A549 treated with Mapracorat at 1 μM for 4 hours (cell line): ENCODE data around the gene ZNF223. TPM values are rescaled to one million over a fixed set of nuclear protein-coding genes. Genes with fewer than 3 reads are reported as not detected.

ENCODE experiments used
- total RNA-seq: library from RNA; stranded (reverse); fragments of 200-300 nt; extraction: Qiagen RNA extraction; gene quantifications from 5 replicates; pipeline ENCODE4 v1.2.3, GENCODE V29; 2022

Gene ZNF223
- total RNA-seq, result 1.6 to 4.0 TPM (median 3.2 TPM) in 5 replicates

DNA sequence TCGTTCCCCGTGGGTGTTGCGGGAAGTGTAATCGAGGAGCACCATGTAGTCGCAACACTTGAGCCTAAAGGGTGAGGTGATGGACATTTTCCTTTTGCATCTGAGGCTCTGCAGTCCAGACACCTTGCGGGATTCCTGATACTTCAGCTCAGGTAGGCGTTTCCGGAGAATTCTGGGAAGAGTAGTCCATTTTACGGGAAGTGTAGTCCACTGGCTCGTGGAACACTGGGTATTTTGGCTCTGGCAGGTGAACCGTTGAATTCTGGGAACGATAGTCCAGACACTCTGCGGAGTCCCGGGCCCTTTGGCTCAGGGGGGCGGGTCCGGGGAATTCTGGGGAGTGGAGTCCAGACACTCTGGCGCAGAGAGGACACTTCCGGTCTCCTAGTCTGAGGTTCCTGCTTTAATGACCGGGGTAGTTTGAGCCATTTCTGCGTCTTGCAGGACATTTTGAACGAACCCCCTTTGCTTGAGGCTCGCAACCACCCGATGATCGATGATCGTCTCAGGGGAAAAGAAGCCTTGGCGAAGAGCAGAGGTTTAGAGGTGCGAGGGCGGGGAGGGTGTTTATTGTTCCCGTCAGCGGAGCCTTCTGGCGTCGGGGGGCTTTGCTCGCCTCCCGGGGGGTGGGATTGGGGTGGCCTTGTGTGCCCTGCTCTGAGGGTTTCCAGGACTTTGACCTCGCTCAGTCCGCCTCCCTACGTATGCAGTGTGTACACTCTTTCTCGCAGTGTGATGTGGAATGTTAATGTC lies at the start of gene ZNF223:
TSS of gene ZNF223 (plus strand) at position 387 of the 753 bp plus-strand sequence. CDS start 3,141 bp downstream, outside the sequence.

DNA sequence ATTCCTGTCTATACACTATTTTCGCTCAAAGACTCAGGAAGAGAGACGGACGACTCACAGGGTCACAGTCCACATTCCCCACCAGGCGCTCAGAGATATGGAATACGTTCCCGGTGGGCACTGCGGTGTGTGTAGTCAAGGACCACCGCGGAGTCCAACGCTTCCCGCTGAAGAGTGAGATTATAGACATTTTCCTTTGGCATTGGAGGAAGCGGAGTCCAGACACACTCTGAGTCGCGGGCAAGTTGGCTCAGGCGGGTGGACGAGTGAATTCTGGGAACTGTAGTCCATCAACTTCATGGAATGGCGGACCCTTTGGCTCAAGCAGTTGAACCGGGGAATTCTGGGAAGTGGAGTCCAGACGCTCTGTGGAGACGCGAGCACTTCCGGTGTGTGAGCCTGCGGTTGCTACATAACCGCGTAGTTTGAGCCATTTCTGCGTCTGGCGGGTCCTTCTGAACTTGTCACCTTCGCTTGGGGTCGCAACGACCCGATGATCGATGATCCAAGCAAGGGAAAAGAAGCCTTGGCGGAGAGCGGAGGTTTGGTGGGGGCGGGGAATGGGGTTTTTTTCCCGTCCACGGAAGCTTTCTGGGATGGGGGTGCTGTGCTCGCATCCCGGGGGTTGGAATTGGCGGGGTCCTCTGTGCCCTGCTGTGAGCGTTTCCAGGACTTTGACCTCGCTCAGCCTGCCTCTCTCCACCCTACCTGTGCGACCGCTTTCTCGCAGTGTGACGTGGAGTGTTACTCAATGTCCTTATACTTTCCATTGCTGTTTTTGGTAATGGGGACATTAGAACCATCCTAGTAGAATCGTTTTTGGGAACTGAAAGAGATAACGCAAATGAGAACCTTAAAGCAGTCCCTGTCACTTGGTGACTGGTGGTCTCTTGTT lies 49.0 kb upstream of the ZNF223 start, which contains the start of gene ZNF230:
TSS of gene ZNF230 (plus strand) at position 392 of the 895 bp plus-strand sequence. CDS start 4,122 bp downstream, outside the sequence.

DNA sequence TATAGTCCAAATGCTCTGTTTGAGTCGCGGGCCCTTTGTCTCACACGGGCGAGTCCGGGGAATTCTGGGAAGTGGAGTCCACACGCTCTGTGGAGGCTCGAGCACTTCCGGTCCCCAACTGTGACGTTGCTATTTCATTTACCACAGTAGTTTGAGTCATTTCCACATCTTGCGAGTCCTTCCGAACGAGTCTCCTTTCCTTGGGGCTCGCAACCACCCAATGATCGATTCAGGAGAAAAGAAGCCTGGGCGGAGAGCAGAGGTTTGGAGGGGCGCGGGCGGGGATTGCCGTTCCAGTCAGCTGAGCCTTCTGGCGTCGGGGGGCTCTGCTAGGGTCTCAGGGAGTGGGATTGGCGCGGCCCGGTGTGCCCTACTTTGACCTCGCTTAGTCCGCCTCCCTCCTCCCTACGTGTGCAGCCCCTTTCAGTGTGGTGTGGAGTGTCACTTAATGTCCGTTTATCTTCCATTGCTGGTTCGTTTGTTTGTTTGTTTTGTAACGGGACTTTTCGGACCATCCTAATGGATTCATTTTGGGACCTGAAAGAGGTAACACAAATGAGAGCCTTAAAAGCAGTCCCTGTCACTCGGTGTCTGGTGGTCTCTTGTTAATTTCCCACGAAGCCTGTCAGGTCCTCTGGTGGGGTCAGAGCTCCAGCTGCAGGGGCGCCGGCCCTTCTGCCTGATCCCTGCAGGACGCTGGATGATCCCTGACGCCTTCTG lies 26.5 kb upstream of the ZNF223 start, which contains the start of gene ZNF222:
TSS of gene ZNF222 (plus strand) at position 163 of the 720 bp plus-strand sequence. CDS start at position 221, 58 bp downstream.

DNA sequence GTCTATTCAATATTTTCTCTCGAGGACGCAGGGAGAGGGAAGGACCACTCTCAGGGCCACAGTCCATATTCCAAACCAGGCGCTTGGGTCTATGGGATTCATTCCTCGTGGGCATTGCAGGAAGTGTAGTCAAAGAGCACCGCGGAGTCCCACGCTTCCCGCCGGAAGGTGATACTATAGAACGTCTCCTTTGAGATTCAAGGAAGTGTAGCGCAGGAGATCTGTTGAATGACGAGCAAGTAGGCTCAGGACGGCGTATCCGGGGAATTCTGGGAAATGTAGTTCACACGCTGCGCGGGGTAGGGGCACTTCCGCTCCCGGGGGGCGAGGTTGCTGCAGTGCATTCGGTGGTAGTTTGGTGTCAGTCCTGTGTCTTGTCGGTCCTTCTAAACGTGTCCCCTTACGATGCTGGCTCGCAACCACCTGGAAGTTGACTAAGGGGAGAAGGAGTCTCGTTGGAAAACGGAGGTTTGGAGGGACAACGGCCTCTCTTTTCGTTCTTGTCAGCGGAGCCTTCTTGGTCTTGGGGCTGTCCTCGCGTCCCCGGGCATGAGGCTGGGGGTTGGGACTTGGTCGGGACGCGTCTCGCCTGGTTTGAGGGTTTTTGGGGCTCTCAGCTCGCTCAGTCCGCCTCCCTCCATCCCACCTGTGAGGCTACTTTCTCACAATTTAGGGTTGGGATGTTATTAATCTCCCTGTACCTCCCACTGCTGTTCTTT lies 20.1 kb downstream of the ZNF223 start, which contains the start of gene ZNF284:
TSS of gene ZNF284 (plus strand) at position 336 of the 719 bp plus-strand sequence. CDS start 4,231 bp downstream, outside the sequence.

DNA sequence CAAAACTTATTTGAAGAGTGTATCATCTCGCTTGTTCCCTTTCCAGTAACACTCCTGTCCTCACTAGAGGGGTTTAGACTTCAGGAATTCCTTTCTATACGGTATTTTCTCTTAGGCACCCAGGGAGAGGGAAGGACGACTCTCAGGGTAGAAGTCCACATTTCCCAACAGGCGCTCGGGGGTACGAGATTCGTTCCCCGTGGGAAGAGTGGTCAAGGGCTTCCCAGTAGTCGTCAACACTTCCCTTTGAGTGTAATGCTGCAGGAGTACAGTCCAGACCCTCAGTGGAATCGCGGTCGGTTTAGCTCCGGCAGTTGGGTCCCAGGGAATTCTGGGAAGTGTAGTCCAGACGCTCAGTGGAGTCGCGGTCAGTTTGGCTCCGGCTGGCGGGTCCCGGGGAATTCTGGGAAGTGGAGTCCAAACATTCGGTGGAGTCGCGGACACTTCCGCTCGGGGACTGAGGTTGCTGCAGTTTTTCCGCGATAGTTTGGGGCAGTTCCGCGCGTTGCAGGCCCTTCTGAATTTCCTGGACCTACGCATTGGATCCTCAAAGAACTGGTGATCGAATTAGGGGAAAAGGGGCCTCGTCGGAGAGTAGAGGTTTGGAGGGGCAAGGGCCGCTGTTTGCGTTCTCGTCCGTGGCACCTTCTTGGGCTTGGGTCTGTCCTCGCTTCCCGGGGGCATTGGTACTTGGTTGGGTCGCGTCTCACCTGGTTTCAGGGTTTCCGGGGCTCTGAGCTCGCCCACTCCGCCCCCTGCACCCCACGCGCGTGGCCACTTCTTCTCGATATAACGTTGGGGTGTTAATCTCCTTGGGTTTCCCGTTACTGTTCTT lies 42.3 kb downstream of the ZNF223 start, which contains the start of gene ZNF224:
TSS of gene ZNF224 (plus strand) at position 431 of the 835 bp plus-strand sequence. CDS start 3,513 bp downstream, outside the sequence.

DNA sequence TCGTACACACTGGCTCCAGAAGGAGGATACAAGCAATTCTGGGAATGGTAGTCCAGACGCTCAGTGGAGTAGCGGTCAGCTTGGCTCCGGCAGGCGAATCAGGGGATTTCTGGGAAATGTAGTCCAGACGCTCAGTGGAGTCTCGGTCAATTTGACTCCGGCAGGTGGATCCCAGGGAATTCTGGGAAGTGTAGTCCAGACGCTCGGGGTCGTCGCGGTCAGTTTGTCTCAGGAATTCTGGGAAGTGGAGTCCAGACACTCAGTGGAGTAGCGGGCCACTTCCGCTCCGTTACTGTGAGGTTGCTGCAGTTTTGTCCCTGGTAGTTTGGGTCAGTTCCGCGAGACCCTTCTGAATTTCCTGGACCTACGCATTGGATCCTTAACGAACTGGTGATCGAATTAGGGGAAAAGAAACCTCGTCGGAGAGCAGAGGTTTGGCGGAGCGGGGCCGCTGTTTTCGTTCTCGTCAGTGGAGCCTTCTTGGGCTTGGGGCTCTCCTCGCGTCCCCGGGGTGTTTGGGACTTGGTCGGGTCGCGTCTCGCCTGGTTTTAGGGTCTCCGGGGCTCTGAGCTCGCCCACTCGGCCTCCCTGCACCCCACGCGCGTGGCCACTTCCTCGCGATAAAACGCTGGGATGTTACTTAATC lies 61.4 kb downstream of the ZNF223 start, which contains the start of gene ZNF225:
TSS of gene ZNF225 (plus strand) at position 262 of the 646 bp plus-strand sequence. CDS start 2,429 bp downstream, outside the sequence.

Other genes with a start within 250 kb of the ZNF223 start
- 0.20 to 0.41 TPM (median 0.25 TPM) in 5 replicates for gene LYPD5, start 249.6 kb upstream of the ZNF223 start, total RNA-seq
- 3.3 to 6.1 TPM (median 4.5 TPM) in 5 replicates for gene ZNF283, start 224.7 kb upstream of the ZNF223 start, total RNA-seq
- gene ZNF404, start 168.1 kb upstream of the ZNF223 start, total RNA-seq, result 0.16 to 0.42 TPM (median 0.23 TPM) in 5 replicates
- 9.7 to 11.6 TPM (median 9.9 TPM) in 5 replicates for gene ZNF45, start 116.8 kb upstream of the ZNF223 start, total RNA-seq
- gene ZNF221, start 100.8 kb upstream of the ZNF223 start, total RNA-seq, result 0.30 to 0.74 TPM (median 0.59 TPM) in 5 replicates
- 2.3 to 4.3 TPM (median 3.3 TPM) in 5 replicates for gene ZNF155, start 67.8 kb upstream of the ZNF223 start, total RNA-seq
- gene ZNF230, start 49.1 kb upstream of the ZNF223 start, total RNA-seq, result 2.3 to 3.2 TPM (median 2.5 TPM) in 5 replicates
- gene ZNF222, start 26.7 kb upstream of the ZNF223 start, total RNA-seq, result 2.6 to 5.0 TPM (median 3.8 TPM) in 5 replicates
- 0.23 to 0.58 TPM (median 0.36 TPM) in 5 replicates for gene ZNF284, start 20.1 kb downstream of the ZNF223 start, total RNA-seq
- gene ZNF224, start 42.3 kb downstream of the ZNF223 start, total RNA-seq, result 8.0 to 10.9 TPM (median 9.9 TPM) in 5 replicates
- gene ZNF225, start 61.4 kb downstream of the ZNF223 start, total RNA-seq, result 2.5 to 4.1 TPM (median 2.7 TPM) in 5 replicates
- gene ZNF234, start 89.5 kb downstream of the ZNF223 start, total RNA-seq, result 1.9 to 2.6 TPM (median 2.1 TPM) in 5 replicates
- 17.1 to 22.3 TPM (median 21.6 TPM) in 5 replicates for gene ZNF226, start 113.1 kb downstream of the ZNF223 start, total RNA-seq
- gene ZNF227, start 160.5 kb downstream of the ZNF223 start, total RNA-seq, result 8.1 to 11.9 TPM (median 10.9 TPM) in 5 replicates
- 0.41 to 0.73 TPM (median 0.65 TPM) in 5 replicates for gene ZNF233, start 207.8 kb downstream of the ZNF223 start, total RNA-seq